ENCODE results near the gene HDAC4. TPM values are rescaled to one million over a fixed set of nuclear protein-coding genes. Genes with fewer than 3 reads are reported as not detected.

Gene HDAC4
- total RNA-seq, 1 donor from 2014 or later, result 46.2 TPM

DNA sequence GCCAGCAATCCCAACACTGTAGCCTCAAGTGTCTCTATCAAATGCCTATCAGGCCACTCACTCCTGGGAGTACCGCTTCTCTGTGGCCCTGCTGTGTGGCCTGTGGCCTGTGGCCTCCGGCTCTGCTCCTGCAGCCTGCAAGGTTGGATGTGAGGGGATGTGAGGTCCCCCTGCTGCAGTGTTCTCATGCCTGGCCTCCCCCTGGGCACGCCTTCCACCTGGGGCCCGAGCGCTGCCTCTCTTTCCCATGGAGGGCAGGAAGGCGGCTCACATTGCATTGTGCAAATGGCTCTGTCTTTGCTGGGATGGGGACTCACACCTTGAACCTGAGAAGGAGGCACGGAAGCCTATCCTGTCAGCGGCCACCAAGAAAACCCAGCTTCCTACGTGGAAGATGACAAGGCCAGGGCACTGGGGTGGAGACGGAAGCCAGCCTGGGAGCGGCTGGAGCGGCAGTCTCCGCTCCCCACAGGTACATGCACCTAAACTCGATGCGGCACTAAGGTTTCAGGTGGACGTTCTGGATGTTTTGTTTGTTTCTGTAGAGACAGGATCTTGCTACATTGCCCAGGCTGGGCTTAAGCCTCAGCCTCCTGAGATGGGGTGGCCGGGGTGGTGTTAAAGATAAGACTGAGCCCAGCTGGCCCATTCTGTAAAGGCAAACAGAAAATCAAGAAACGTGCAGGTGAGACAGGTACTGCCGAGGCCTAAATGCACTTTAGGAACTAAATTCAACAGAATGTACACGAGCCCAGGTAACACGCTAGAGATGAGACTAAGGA lies 140.1 kb downstream of the HDAC4 start:
- H3K4me1 Mint-ChIP-seq (ENCODE audit: low read depth), result peaks cover 8% of the 10 kb centered on the region
- TF ChIP-seq, protein P1, sequence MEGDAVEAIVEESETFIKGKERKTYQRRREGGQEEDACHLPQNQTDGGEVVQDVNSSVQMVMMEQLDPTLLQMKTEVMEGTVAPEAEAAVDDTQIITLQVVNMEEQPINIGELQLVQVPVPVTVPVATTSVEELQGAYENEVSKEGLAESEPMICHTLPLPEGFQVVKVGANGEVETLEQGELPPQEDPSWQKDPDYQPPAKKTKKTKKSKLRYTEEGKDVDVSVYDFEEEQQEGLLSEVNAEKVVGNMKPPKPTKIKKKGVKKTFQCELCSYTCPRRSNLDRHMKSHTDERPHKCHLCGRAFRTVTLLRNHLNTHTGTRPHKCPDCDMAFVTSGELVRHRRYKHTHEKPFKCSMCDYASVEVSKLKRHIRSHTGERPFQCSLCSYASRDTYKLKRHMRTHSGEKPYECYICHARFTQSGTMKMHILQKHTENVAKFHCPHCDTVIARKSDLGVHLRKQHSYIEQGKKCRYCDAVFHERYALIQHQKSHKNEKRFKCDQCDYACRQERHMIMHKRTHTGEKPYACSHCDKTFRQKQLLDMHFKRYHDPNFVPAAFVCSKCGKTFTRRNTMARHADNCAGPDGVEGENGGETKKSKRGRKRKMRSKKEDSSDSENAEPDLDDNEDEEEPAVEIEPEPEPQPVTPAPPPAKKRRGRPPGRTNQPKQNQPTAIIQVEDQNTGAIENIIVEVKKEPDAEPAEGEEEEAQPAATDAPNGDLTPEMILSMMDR (IDR thresholded peaks at IDR 0.05; ENCODE audit: unreplicated experiment), result no peak
- no peak overlapping the region for H3K4me3 Mint-ChIP-seq (ENCODE audit: low read depth)
- peak overlapping the region; percentile 69 for H3K27ac Mint-ChIP-seq
- no peak for DNase-seq (ENCODE audit: low spot score, unreplicated experiment)
- H3K9me3 Mint-ChIP-seq (ENCODE audit: low read depth), result peaks cover 19% of the 10 kb centered on the region
- H3K36me3 Mint-ChIP-seq (ENCODE audit: insufficient read depth), result peaks cover 16% of the 10 kb centered on the region
- no peaks in the 10 kb centered on the region for H3K27me3 Mint-ChIP-seq

DNA sequence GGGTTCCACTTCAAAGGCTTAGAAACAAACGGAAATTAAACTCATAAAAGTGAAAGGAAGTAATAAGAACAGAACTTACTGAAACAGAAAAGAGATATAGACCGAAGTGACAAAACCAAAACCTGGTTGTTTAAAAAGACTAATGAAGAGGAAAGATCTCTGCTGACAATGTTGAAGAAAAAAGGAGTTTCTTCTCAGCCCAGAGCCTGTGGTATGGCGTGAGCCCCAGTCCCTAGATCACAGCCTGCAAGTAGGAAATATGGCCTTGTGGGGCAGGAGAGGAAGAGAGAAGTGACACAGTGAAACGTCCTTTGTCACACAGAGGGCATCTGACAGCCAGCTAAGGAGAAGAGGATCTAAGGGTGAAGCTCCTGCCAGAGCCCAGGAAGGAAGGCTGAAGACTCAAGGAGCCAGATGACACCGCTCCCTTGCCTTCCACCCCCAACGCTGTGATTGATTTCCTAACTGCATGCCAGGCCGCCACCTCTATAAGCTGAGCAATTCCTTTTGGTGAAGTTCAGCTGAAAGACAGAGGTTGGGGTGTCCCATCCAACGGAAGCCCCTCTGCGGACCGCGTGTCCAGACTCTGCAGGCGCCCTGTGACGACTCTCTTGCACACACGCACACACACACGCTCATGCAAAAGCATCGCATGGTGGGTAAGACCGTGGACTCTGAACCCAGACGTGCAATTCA lies 141.1 kb downstream of the HDAC4 start:
- Mint-ChIP-seq H3K4me3 (ENCODE audit: low read depth) (no peak overlapping the region), H3K27me3 (no peaks in the 10 kb centered on the region), H3K27ac (peak overlapping the region; percentile 23), H3K4me1 (ENCODE audit: low read depth) (peaks cover 2% of the 10 kb centered on the region), H3K36me3 (ENCODE audit: insufficient read depth) (peaks cover 16% of the 10 kb centered on the region), H3K9me3 (ENCODE audit: low read depth) (peaks cover 19% of the 10 kb centered on the region)
- no peak for DNase-seq (ENCODE audit: low spot score, unreplicated experiment)
- TF ChIP-seq, protein P1 (IDR thresholded peaks at IDR 0.05; ENCODE audit: unreplicated experiment), result no peak

GRCh38 chr2:239259173-239259572 lies 141.6 kb downstream of the HDAC4 start:
- Mint-ChIP-seq H3K27ac (no peak overlapping the region), H3K4me1 (ENCODE audit: low read depth) (peaks cover 2% of the 10 kb centered on the region), H3K27me3 (no peaks in the 10 kb centered on the region), H3K36me3 (ENCODE audit: insufficient read depth) (peaks cover 16% of the 10 kb centered on the region), H3K4me3 (ENCODE audit: low read depth) (no peak overlapping the region), H3K9me3 (ENCODE audit: low read depth) (peaks cover 19% of the 10 kb centered on the region)
- TF ChIP-seq, protein P1 (IDR thresholded peaks at IDR 0.05; ENCODE audit: unreplicated experiment), result no peak
- no peak for DNase-seq (ENCODE audit: low spot score, unreplicated experiment)

GRCh38 chr2:239258248-239258647 lies 142.6 kb downstream of the HDAC4 start:
- H3K27ac Mint-ChIP-seq, result no peak overlapping the region
- peaks cover 19% of the 10 kb centered on the region for H3K9me3 Mint-ChIP-seq (ENCODE audit: low read depth)
- no peak for DNase-seq (ENCODE audit: low spot score, unreplicated experiment)
- TF ChIP-seq, protein P1 (IDR thresholded peaks at IDR 0.05; ENCODE audit: unreplicated experiment), result no peak
- peaks cover 16% of the 10 kb centered on the region for H3K36me3 Mint-ChIP-seq (ENCODE audit: insufficient read depth)
- H3K4me1 Mint-ChIP-seq (ENCODE audit: low read depth), result peaks cover 2% of the 10 kb centered on the region
- H3K4me3 Mint-ChIP-seq (ENCODE audit: low read depth), result no peak overlapping the region
- no peaks in the 10 kb centered on the region for H3K27me3 Mint-ChIP-seq

GRCh38 chr2:239257511-239257937 lies 143.3 kb downstream of the HDAC4 start:
- Mint-ChIP-seq H3K9me3 (ENCODE audit: low read depth) (peaks cover 19% of the 10 kb centered on the region), H3K4me3 (ENCODE audit: low read depth) (no peak overlapping the region), H3K27ac (no peak overlapping the region), H3K27me3 (no peaks in the 10 kb centered on the region), H3K4me1 (ENCODE audit: low read depth) (peaks cover 2% of the 10 kb centered on the region), H3K36me3 (ENCODE audit: insufficient read depth) (peaks cover 16% of the 10 kb centered on the region)
- no peak for DNase-seq (ENCODE audit: low spot score, unreplicated experiment)
- TF ChIP-seq, protein P1 (IDR thresholded peaks at IDR 0.05; ENCODE audit: unreplicated experiment), result no peak
